NK-92 (cell line): ENCODE results near the gene SI.
"Not testable (repeated sequence)": the region's sequence is repeated elsewhere in the genome, so short reads cannot be mapped to it uniquely, and the experiment has no call there.

ENCODE experiments used
- DNase-seq: peaks from one replicate; lab custom pipeline; 2025; ENCODE audit not compliant: unreplicated experiment; lab: John Stamatoyannopoulos, UW

Gene SI

DNA sequence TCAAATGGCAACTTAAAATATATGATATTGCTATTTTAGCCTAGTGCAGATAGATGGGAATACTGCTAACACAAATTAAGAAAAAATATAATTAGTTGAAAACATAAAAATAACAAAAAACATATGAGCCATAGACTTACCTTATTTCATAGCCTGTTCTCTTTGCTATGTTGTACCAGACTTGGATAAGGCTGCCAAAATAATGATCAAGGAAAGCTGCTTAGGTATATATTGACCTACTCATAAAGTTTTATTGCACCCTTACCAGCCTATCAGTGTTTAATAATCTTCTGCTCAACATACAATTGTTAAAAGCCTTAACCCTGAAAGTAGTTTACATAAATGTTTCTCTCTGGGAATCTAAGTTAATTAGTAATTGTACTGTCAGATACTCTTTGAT is at the start of gene SI:
Gene SI (minus strand): TSS at position 204 of the 400 bp plus-strand sequence. CDS start 2,484 bp downstream, outside the sequence.
- no peak for DNase-seq

DNA sequence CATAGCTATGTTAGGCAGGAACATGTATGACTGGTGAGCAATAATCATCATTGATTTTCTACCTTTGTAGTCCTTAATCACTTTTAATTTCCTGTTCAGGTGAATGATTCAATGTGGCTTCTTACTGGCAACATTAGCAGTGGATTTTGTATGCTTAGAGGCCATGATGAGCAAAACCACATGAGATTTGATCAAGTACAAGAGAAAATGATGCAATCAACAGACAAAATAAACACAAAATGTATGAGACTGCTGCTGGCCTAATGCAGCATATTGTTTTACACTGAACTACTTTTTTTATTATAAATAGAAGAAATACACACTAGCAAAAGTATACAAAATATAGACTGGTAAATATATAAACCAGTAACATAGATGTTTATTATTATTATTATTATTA is 47.5 kb upstream of the SI start:
- no peak for DNase-seq

DNA sequence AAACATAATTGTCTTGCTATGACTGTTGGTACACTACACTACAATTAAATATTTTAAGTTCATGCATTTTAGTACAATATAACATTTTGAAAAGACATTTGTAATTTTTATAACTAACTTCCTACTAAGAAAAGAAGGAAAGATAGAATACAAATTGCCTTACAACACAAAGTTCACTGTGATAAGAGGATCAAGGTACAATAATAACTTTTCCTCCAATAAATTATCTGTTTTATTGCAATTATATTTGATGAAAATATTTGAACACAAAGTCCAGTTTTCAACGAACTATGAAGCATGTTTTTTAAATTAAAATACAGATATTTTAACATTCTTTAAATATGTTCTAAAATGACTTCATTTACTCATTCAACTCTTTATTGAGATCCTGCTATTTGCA is 33.1 kb upstream of the SI start:
- DNase-seq, result no peak

DNA sequence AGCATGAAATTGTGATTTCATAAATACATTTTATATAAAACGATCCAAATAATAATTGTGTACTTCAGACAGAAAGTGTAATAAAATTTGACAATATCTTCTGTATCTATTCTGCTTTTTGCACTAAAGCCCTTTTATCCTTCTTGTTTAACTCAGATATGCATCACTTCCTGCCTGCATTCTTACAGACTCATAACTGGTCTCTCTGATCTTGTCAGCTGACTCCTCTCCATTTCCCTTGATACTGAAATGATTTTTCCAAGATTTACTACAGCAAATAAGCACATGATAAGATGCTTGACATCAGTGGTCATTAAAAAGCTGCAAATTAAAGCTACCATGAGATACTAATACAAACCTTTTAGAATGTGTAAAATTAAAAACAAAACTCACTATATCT is 25.3 kb upstream of the SI start:
- no peak for DNase-seq

DNA sequence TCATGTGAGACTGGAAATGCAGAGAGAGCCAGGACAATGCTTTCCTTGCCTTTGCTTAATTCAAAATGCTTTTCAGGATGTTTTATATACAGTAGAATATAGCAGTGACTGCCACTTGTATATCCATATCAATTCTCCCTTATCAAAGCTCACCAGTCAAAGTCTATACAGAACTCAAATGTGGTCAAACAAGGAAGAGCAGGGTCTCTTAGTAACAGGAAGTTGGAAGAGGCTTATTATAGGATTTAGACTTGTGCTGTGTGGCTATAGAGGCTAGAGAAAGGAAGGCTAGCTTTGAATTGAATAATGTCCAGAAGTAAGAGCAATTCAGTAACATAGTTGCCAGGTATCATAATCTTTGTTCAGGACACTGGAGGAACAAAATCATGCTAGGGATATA is 4.4 kb upstream of the SI start:
- DNase-seq, result no peak

DNA sequence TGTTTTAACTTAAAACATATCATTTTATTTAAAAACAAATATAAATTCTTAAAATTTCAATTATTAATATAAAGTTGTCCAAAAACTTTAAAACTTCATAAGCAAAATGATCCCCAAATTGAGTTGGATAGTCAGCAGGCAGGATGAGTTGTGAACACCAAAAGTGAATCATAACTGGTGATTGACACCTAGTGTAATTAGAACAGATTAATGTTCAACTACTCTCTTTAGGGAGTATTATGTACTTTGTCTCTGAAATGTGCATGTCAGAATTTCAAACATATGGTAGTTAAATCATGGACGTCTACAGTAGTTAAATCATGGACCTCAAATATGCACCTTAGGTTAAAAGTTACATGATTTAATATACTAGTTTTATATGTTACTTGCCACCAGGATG is 2.9 kb upstream of the SI start:
- DNase-seq, result no peak

DNA sequence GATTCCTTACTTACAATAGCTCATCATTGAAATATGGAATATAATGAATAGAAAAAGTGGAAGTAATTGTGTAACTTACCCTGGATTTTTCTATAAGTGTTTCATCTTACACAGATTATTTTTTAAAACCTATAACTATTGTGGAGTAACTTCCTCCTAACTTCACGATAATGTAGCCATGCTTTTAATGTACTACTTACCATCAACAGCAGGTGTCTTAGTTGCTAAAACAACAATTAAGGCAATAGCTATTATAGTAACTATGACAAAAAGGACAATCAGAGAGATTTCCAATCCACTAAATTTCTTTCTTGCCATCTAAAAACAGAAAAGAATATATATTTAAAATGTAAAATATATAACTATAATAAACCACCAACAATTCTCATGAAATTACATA is 2.6 kb downstream of the SI start:
- no peak for DNase-seq

DNA sequence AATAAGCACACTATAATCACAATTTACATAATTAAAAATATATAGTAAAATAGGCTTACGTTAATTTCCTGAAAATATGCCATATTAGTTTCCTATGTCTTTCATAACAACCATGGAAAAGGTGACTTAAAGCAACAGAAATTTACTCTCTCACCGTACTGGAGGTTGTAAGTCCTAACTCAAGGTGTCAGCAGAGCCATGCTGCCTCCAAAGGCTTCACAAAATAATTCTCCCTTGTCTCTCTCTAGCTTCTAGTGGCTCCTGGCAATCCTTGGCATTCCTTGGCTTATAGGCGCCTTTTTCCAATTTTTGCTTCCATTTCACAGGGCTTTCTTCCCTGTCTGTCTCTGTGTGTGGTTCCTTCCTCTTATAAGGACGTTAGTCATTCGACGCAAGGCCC is 7.6 kb downstream of the SI start:
- no peak for DNase-seq

DNA sequence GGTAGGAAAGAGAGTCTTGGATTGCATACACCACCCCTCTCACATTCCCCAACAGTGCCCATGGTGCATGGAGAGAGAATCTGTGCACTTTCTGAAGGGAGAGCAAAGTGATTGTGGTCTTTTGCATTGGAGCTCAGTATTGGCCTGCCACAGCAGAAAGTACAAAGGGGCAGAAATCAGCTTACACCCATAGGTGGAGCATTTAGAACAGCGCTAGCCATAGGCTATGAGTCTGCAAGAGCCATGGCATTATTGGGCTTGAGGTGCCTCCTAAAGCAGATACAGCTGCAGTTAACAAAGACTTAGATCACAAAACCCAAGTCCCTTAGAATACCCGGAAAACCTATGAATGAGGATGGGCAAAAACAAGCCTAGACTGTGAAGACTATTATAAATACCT is 21.8 kb downstream of the SI start:
- DNase-seq, result no peak

DNA sequence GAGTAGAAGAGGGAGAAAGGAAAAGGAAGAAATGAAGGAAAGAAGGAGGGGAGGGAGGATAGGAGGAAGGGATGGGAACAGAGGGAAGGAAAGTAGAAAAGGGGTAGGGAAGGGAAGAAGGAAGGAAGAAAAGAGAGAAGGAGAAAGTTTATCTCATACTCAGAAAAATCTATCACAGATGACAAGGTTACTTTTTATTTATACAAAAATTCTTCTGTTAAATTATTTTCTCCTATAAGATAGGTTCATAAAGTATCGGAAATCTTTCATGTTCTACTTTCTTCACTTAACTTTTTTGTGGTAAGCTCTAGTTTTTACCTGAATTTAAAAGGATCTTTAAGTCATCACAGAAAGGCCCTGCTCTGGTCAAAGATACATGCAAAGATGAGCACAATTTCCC is 38.1 kb downstream of the SI start:
- no peak for DNase-seq

DNA sequence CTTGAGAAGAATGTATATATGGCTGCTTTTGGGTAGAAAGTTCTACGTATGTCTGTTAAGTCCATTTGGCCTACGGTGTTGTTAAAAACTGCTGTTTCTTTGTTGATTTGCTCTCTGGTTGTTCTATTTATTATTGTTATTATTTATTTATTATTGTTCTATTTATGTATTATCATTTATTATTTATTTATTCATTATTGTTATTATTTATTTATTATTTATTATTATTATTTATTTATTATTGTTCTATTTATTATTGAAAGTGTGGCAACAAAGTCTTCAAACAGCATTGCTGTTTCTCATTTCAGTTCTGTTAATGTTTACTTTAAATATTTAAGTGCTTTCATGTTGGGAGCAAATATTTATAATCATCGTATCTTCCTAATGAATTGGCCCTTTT is 66.7 kb downstream of the SI start:
- no peak for DNase-seq

DNA sequence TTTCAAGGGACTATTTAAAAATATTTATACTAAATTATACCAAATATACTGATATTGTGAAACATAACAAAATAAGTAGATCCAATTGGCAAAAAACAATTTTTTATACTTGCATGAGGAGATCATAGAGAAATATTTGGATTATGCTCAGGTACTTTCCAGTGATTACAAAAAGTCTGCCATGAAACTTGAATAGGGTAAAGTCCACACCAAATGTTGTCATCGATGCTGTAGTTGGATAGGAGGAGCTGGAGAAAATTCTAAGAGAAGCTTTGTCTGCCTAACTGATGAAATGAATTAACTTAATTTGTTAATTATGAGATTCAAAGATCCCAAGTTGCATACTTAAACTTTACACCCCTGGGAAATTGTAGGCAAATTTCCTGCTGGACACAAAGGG is 93.3 kb downstream of the SI start:
- DNase-seq, result no peak

DNA sequence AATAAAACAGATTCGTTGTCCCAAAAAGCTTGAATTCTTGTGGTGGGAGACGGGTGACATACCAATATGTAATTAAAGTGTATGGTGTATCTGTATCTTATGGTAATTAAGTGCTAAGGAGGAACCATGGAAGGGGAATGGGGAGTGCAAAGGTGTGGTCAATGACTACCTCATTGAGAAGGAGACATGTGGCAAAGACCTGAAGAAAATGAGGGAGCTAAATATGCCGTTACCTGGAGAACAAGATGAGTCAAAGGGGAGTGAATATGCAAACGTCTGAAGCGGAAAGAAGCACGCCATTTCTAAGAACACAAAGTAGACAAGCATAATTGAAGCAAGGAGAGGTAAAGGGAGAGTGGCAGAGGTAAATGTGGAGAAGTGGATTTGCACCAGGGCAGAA is 115.7 kb downstream of the SI start:
- DNase-seq, result no peak

DNA sequence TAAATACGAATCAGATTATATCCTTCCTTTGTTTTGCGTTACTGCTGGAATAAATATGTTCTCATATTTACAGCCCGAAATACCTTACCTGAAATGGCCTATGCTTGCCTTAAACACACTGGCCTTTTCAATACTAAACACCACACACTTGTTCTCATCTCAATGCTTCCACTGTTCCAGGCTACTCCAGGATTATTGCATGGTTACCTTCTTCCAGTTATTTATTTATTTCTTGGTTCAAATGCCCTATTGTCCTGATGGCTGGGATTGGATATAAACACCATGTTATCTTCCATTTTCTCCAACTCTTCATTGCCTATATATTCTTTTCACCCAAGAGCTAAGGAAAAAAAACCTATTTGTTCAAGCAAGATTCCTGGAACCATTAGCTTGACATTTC is 125.3 kb downstream of the SI start:
- DNase-seq, result no peak

DNA sequence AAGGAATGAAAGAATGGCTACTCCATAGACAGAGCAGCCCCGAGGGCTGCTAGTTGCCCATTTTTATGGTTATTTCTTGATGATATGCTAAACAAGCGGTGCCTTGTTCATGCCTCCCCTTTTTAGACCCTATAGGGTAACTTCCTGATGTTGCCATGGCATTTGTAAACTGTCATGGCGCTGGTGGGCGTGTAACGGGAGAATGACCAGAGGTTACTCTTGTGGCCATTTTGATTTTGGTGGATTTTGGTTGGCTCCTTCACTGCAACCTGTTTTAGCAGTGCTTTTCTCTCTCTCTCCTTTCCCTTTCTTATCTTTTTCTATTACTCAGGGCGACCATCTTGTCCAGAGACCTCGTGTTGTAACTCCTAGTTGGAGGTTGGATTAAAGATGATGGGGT is 126.9 kb downstream of the SI start:
- DNase-seq, result not testable (repeated sequence)

DNA sequence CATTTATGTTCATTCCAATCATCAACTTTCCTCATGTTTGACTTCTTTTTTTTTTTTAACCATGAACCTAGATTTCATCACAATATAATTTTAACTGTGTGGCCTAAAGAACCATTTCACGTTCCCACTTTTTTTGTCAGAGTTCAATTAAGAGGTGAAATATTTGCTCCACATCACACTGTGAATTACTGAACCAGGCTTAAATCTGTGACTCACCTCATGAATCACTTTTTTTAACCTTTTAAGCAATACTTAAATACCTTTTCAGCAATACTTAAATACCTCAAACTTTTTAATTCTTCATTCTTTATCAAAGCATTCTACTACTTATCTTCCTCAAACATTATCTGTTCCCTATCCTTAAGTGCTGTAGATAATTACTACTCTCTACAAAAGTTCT is 137.6 kb downstream of the SI start:
- no peak for DNase-seq

DNA sequence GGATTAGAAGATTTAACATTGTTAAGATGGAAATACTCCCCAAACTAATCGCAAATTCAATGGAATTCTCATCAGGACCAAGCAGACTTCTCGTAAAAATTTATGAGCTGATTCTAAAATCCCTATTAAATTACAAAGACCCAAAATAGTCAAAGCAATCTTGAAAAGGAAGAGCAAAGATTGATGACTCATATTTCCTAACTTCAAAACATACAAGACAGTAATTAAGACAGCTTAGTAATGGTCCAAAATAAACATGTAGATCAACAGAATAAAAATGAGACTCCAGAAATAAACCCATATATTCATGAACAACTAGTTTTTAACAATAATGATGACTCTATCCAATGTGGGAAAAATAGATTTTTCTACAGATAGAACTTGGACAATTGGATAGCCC is 148.7 kb downstream of the SI start:
- DNase-seq, result no peak
